PC-3 (cell line): Measurements from ENCODE around the gene SORL1.

Source experiments
- CTCF ChIP-seq: fragments of 300-600 bp; sonication (generic); conservative IDR thresholded peaks from 2 replicates; pipeline ENCODE4 v1.5.1; 2017; ENCODE audit warnings: antibody characterized with exemption, low read depth, mild to moderate bottlenecking, low read length
- EZH2 ChIP-seq: fragments of 300-600 bp; sonication (generic); IDR thresholded peaks from one replicate; pipeline ENCODE4 v1.6.1; 2017; ENCODE audit warnings: antibody characterized with exemption, mild to moderate bottlenecking, low read length; ENCODE audit not compliant: unreplicated experiment
- EZH2phosphoT487 ChIP-seq: fragments of 300-600 bp; sonication (generic); IDR thresholded peaks from 2 replicates; pipeline ENCODE4 v1.6.1; 2018; ENCODE audit warnings: mild to moderate bottlenecking, antibody characterized with exemption, low read length, borderline replicate concordance

DNA sequence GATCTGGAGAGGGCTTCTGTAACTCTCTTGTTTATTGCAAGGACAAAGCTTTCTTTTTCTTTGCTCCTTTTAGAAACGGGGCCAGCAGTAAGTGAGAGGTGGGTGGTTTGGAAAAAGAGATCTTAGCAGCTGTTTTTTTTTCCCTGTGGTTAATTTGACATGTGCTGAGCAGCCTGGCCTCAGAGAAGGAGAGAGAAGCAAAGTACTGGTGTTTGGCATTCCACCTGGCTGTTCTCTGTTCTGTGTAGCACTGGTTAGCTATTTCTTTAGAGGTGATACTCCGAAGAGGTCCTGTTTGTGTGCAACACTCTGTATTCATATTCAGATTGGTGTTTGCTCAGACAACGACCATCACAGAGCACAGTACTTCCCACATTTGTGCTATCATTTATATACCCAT lies 81.5 kb downstream of the SORL1 start:
- no peak for TF ChIP-seq CTCF
- no peak for TF ChIP-seq EZH2
- TF ChIP-seq EZH2phosphoT487: no peak
